Trophoblast cell (in vitro differentiated cells and primary cell): ENCODE measurements around the gene CTSZ.
"Not testable (repeated sequence)": the region's sequence is repeated elsewhere in the genome, so short reads cannot be mapped to it uniquely, and the experiment has no call there.

Experiments used
- DNase-seq, 2 donors: peaks; one replicate each; pipeline ENCODE4 v3.0.0-alpha.2; 2016
- H2AFZ ChIP-seq: 2 replicates; pipeline ENCODE4 v1.6.1; 2013; ENCODE audit warnings: low read length, moderate library complexity, mild to moderate bottlenecking; ENCODE audit not compliant: insufficient read depth, poor library complexity
- H2AK5ac ChIP-seq: 2 replicates; pipeline ENCODE4 v1.6.1; 2013; ENCODE audit warnings: mild to moderate bottlenecking, low read length
- H2BK120ac ChIP-seq: 2 replicates; pipeline ENCODE4 v1.6.1; 2013; ENCODE audit warnings: low read length, mild to moderate bottlenecking, moderate library complexity; ENCODE audit not compliant: insufficient read depth, poor library complexity
- H2BK12ac ChIP-seq: 2 replicates; pipeline ENCODE4 v1.6.1; 2013; ENCODE audit warnings: mild to moderate bottlenecking, low read length, moderate library complexity
- H2BK5ac ChIP-seq: 2 replicates; pipeline ENCODE4 v1.6.1; 2013; ENCODE audit warnings: low read length, low read depth, moderate library complexity, mild to moderate bottlenecking; ENCODE audit not compliant: poor library complexity
- H3K14ac ChIP-seq: 2 replicates; pipeline ENCODE4 v1.6.1; 2013; ENCODE audit warnings: mild to moderate bottlenecking, low read length
- H3K18ac ChIP-seq: 2 replicates; pipeline ENCODE4 v1.6.1; 2013; ENCODE audit warnings: mild to moderate bottlenecking, low read length
- H3K23ac ChIP-seq: 2 replicates; pipeline ENCODE4 v1.6.1; 2013; ENCODE audit warnings: low read length
- H3K27ac ChIP-seq: 2 replicates; pipeline ENCODE4 v1.5.1; 2013; ENCODE audit warnings: low read depth, mild to moderate bottlenecking, inconsistent platforms, low read length, moderate library complexity
- H3K27me3 ChIP-seq: 2 replicates; pipeline ENCODE4 v1.6.1; 2013; ENCODE audit warnings: inconsistent platforms, mild to moderate bottlenecking, low read length, moderate library complexity; ENCODE audit not compliant: insufficient read depth
- H3K36me3 ChIP-seq, 2 experiments: 1 replicate in 1 of 2; 2 replicates in 1 of 2; pipeline ENCODE4 v1.6.1; 2013; ENCODE audit warnings: low read length in 2 of 2, mild to moderate bottlenecking in 2 of 2, moderate library complexity in 1 of 2; ENCODE audit not compliant: insufficient read depth in 2 of 2, control insufficient read depth in 1 of 2
- H3K4ac ChIP-seq: 2 replicates; pipeline ENCODE4 v1.6.1; 2013; ENCODE audit warnings: low read depth, mild to moderate bottlenecking, low read length, moderate library complexity
- H3K4me1 ChIP-seq, 2 experiments: 1 replicate in 1 of 2; 2 replicates in 1 of 2; pipeline ENCODE4 v1.6.1; 2013; ENCODE audit warnings: low read length in 2 of 2, mild to moderate bottlenecking in 2 of 2, moderate library complexity in 1 of 2; ENCODE audit not compliant: insufficient read depth in 2 of 2, control insufficient read depth in 1 of 2
- H3K4me2 ChIP-seq: 2 replicates; pipeline ENCODE4 v1.6.1; 2013; ENCODE audit warnings: inconsistent platforms, mild to moderate bottlenecking, low read length, moderate library complexity
- H3K4me3 ChIP-seq: 2 replicates; pipeline ENCODE4 v1.5.1; 2013; ENCODE audit warnings: mild to moderate bottlenecking, low read depth, low read length, inconsistent platforms
- H3K79me1 ChIP-seq: one replicate; pipeline ENCODE4 v1.6.1; 2013; ENCODE audit warnings: low read length
- H3K79me2 ChIP-seq: 2 replicates; pipeline ENCODE4 v1.6.1; 2013; ENCODE audit warnings: low read length, mild to moderate bottlenecking; ENCODE audit not compliant: control insufficient read depth, insufficient read depth, poor library complexity
- H3K9ac ChIP-seq: 2 replicates; pipeline ENCODE4 v1.6.1; 2013; ENCODE audit warnings: mild to moderate bottlenecking, low read length
- H3K9me3 ChIP-seq: 2 replicates; pipeline ENCODE4 v1.6.1; 2013; ENCODE audit warnings: low read depth, mild to moderate bottlenecking, control low read depth, inconsistent platforms, low read length; ENCODE audit not compliant: insufficient read depth
- H4K12ac ChIP-seq: 2 replicates; pipeline ENCODE4 v1.6.1; 2013; ENCODE audit warnings: low read depth, mild to moderate bottlenecking, low read length, moderate library complexity
- H4K8ac ChIP-seq: 2 replicates; pipeline ENCODE4 v1.6.1; 2013; ENCODE audit warnings: low read depth, mild to moderate bottlenecking, low read length, moderate library complexity
- H4K91ac ChIP-seq: one replicate; pipeline ENCODE4 v1.6.1; 2013; ENCODE audit warnings: low read depth, mild to moderate bottlenecking, low read length, moderate library complexity
- WGBS: extraction: QIAGEN DNeasy Blood & Tissue Kit; methylation state at CpG from one replicate; pipeline ENCODE4 v1.1.7; 2013; ENCODE audit warnings: missing lambda C conversion rate; ENCODE audit not compliant: insufficient read length, insufficient coverage; ENCODE audit errors: extremely low coverage; 5-methylcytosine and 5-hydroxymethylcytosine counted together

CTSZ gene

DNA sequence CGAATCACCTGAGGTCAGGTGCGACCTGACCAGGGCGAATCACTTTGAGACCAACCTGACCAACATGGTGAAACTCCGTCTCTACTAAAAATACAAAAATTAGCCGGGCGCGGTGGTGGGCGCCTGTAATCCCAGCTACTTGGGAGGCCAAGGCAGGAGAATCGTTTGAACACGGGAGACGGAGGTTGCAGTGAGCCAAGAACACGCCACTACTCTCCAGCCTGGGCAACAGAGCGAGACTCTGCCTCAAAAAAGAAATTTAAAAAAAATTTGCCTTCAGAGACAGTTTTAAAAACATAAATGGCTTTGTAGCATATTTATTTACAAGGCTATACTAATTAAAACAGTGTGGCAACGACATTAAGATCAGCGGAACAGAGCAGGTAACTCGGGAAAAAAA, 34.4 kb upstream of the CTSZ start:
- H4K8ac ChIP-seq, H3K9me3 ChIP-seq, H3K4me1 ChIP-seq, H3K79me1 ChIP-seq, H3K4me3 ChIP-seq, H2AFZ ChIP-seq, H3K27me3 ChIP-seq, H3K79me2 ChIP-seq, H3K4ac ChIP-seq, H2BK5ac ChIP-seq, H2BK12ac ChIP-seq, H4K12ac ChIP-seq, H3K9ac ChIP-seq, H3K23ac ChIP-seq, H3K27ac ChIP-seq, DNase-seq, H2BK120ac ChIP-seq, H3K36me3 ChIP-seq, H4K91ac ChIP-seq, H3K14ac ChIP-seq, H2AK5ac ChIP-seq, H3K18ac ChIP-seq: not testable (repeated sequence)
- peak overlapping the region; percentile 73 for H3K4me2 ChIP-seq
- WGBS = no CpG with 5 or more reads among the region's 16 CpGs

DNA sequence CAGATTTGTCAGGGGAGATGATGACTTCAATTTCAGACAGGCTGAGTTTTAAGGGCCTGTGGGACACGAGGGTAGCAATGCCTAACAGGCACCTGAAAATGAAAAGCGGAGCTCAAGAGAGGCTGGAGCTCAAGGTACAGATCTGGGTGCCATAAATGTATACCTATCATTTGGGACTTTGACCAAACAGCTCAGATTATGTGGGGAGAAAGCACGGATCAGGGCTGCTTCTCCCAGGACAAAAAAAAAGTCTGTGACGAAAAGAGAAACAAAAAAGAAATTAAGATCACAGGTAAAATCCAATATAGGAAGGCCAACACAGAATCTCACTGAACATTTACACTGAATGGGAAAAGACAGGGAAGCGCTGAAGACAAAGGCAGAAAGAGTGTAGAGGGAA, 33.6 kb upstream of the CTSZ start:
- H3K9ac ChIP-seq = no peak overlapping the region
- peaks cover 6% of the 10 kb centered on the region for H3K79me1 ChIP-seq
- H3K36me3 ChIP-seq = peaks cover 4 to 11% of the 10 kb centered on the region in 2 experiments
- H4K8ac ChIP-seq = no peak overlapping the region
- no peak overlapping the region for H4K91ac ChIP-seq
- no CpG with 5 or more reads among the region's 5 CpGs for WGBS
- no peak overlapping the region for H2BK5ac ChIP-seq
- H3K27me3 ChIP-seq = no peaks in the 10 kb centered on the region
- no peak overlapping the region for H2BK12ac ChIP-seq
- H3K4me1 ChIP-seq = peaks cover 0 to 8% of the 10 kb centered on the region in 2 experiments
- H3K79me2 ChIP-seq = peaks cover 3% of the 10 kb centered on the region
- H3K9me3 ChIP-seq = no peaks in the 10 kb centered on the region
- peak overlapping the region; percentile 44 for H3K4ac ChIP-seq
- no peak overlapping the region for H3K14ac ChIP-seq
- H4K12ac ChIP-seq = no peak overlapping the region
- H3K23ac ChIP-seq = no peak overlapping the region
- H2BK120ac ChIP-seq = no peak overlapping the region
- H2AK5ac ChIP-seq = no peak overlapping the region
- H3K18ac ChIP-seq = no peak overlapping the region
- H3K4me2 ChIP-seq = no peak overlapping the region
- H3K4me3 ChIP-seq = no peak overlapping the region
- DNase-seq = no peak
- no peak overlapping the region for H3K27ac ChIP-seq
- H2AFZ ChIP-seq = no peak overlapping the region

GRCh38 chr20:59039233-59039632, 32.2 kb upstream of the CTSZ start:
- Histone ChIP-seq H2AK5ac (no peak overlapping the region), H3K14ac (no peak overlapping the region), H3K36me3 (peaks cover 8 to 18% of the 10 kb centered on the region in 2 experiments), H3K9me3 (no peaks in the 10 kb centered on the region), H3K79me2 (peaks cover 3% of the 10 kb centered on the region), H3K4me1 (peaks cover 0 to 5% of the 10 kb centered on the region in 2 experiments), H3K9ac (no peak overlapping the region), H3K23ac (no peak overlapping the region), H3K27me3 (no peaks in the 10 kb centered on the region), H2BK120ac (no peak overlapping the region), H2BK12ac (no peak overlapping the region), H4K12ac (no peak overlapping the region), H4K8ac (no peak overlapping the region), H3K79me1 (peaks cover 6% of the 10 kb centered on the region), H2BK5ac (no peak overlapping the region), H3K4ac (no peak overlapping the region), H4K91ac (no peak overlapping the region), H3K27ac (no peak overlapping the region), H3K4me3 (no peak overlapping the region), H3K18ac (no peak overlapping the region), H2AFZ (no peak overlapping the region), H3K4me2 (no peak overlapping the region)
- DNase-seq = no peak
- no CpG with 5 or more reads among the region's 1 CpG for WGBS

GRCh38 chr20:59037386-59037785, 30.3 kb upstream of the CTSZ start:
- H3K27me3 ChIP-seq = no peaks in the 10 kb centered on the region
- WGBS = no CpG with 5 or more reads among the region's 12 CpGs
- H3K79me1 ChIP-seq = peaks cover 2% of the 10 kb centered on the region
- H4K8ac ChIP-seq = no peak overlapping the region
- H3K79me2 ChIP-seq = peaks cover 3% of the 10 kb centered on the region
- H3K9me3 ChIP-seq = no peaks in the 10 kb centered on the region
- no peak overlapping the region for H2BK5ac ChIP-seq
- no peak overlapping the region for H2BK120ac ChIP-seq
- no peaks in the 10 kb centered on the region for H3K4me1 ChIP-seq
- peaks cover 8 to 18% of the 10 kb centered on the region in 2 experiments for H3K36me3 ChIP-seq
- H3K9ac ChIP-seq = no peak overlapping the region
- H3K27ac ChIP-seq = no peak overlapping the region
- no peak overlapping the region for H3K4me2 ChIP-seq
- DNase-seq = no peak
- no peak overlapping the region for H3K4ac ChIP-seq
- H2BK12ac ChIP-seq = no peak overlapping the region
- H3K23ac ChIP-seq = no peak overlapping the region
- no peak overlapping the region for H3K14ac ChIP-seq
- H2AK5ac ChIP-seq = no peak overlapping the region
- no peak overlapping the region for H2AFZ ChIP-seq
- no peak overlapping the region for H4K12ac ChIP-seq
- no peak overlapping the region for H3K4me3 ChIP-seq
- H3K18ac ChIP-seq = no peak overlapping the region
- H4K91ac ChIP-seq = no peak overlapping the region
